HepG2 (cell line): ENCODE measurements around the gene ZCCHC7. TPM values are rescaled to one million over a fixed set of nuclear protein-coding genes. Genes with fewer than 3 reads are reported as not detected.

ENCODE experiments used
- AKAP8 ChIP-seq: sonication (generic); formaldehyde crosslinking; IDR thresholded peaks from 2 replicates; pipeline ENCODE4 v1.5.1; 2020; ENCODE audit warnings: mild to moderate bottlenecking, missing genetic modification reagents
- DMAP1 ChIP-seq: IDR thresholded peaks from 2 replicates; pipeline ENCODE4 v1.6.1; 2016
- FOXP4 ChIP-seq: sonication (generic); formaldehyde crosslinking; IDR thresholded peaks from 2 replicates; pipeline ENCODE4 v1.4.0; 2020; ENCODE audit warnings: missing genetic modification reagents
- GATA4 ChIP-seq: sonication (generic); IDR thresholded peaks from 2 replicates; pipeline ENCODE4 v1.6.1; 2016; ENCODE audit warnings: antibody characterized with exemption, low read depth, borderline replicate concordance
- GRHL1 ChIP-seq: sonication (generic); formaldehyde crosslinking; conservative IDR thresholded peaks from 2 replicates; pipeline ENCODE4 v1.8.0; 2022; ENCODE audit warnings: missing genetic modification reagents
- HCFC1 ChIP-seq: fragments of 150-350 bp; IDR thresholded peaks from 2 replicates; pipeline ENCODE4 v1.6.1; 2014; ENCODE audit warnings: low read depth, low read length
- HNRNPL ChIP-seq: fragments of 200-400 bp; formaldehyde crosslinking; IDR thresholded peaks from 2 replicates; pipeline ENCODE4 v1.6.1; 2017; ENCODE audit warnings: mild to moderate bottlenecking, low read depth, low read length
- JDP2 ChIP-seq: sonication (generic); formaldehyde crosslinking; IDR thresholded peaks from 2 replicates; pipeline ENCODE4 v1.8.1; 2022; ENCODE audit warnings: missing genetic modification reagents, borderline replicate concordance
- KLF15 ChIP-seq: sonication (generic); formaldehyde crosslinking; IDR thresholded peaks from 2 replicates; pipeline ENCODE4 v1.8.1; 2023; ENCODE audit warnings: borderline replicate concordance, mild to moderate bottlenecking, inconsistent platforms, missing genetic modification reagents, mixed read lengths
- MAF1 ChIP-seq: sonication (generic); formaldehyde crosslinking; IDR thresholded peaks from 2 replicates; pipeline ENCODE4 v1.5.0; 2020; ENCODE audit warnings: missing genetic modification reagents, borderline replicate concordance
- NAIF1 ChIP-seq: sonication (generic); formaldehyde crosslinking; IDR thresholded peaks from 2 replicates; pipeline ENCODE4 v1.5.0; 2020; ENCODE audit warnings: mild to moderate bottlenecking, missing genetic modification reagents, borderline replicate concordance
- SAP130 ChIP-seq: IDR thresholded peaks from 2 replicates; pipeline ENCODE4 v1.6.1; 2016; ENCODE audit warnings: low read depth
- SMAD1 ChIP-seq: sonication (generic); formaldehyde crosslinking; IDR thresholded peaks from 2 replicates; pipeline ENCODE4 v1.4.0; 2020; ENCODE audit warnings: missing genetic modification reagents, low read depth, mild to moderate bottlenecking, borderline replicate concordance
- SRY ChIP-seq: sonication (generic); formaldehyde crosslinking; IDR thresholded peaks from 2 replicates; pipeline ENCODE4 v1.8.0; 2022; ENCODE audit warnings: mild to moderate bottlenecking, missing genetic modification reagents
- ZKSCAN1 ChIP-seq: fragments of 150-350 bp; IDR thresholded peaks from 2 replicates; pipeline ENCODE4 v1.6.1; 2014; ENCODE audit warnings: low read length
- ZNF136 ChIP-seq: sonication (generic); formaldehyde crosslinking; IDR thresholded peaks from 2 replicates; pipeline ENCODE4 v1.8.1; 2022; ENCODE audit warnings: low read depth, mild to moderate bottlenecking, moderate library complexity, missing genetic modification reagents
- ZNF232 ChIP-seq: sonication (generic); formaldehyde crosslinking; IDR thresholded peaks from 2 replicates; pipeline ENCODE4 v1.4.0; 2020; ENCODE audit warnings: missing genetic modification reagents, borderline replicate concordance
- ZNF33B ChIP-seq: sonication (generic); formaldehyde crosslinking; IDR thresholded peaks from 2 replicates; pipeline ENCODE4 v1.5.1; 2020; ENCODE audit warnings: mild to moderate bottlenecking, missing genetic modification reagents
- ZNF343 ChIP-seq: sonication (generic); formaldehyde crosslinking; IDR thresholded peaks from 2 replicates; pipeline ENCODE4 v1.4.0; 2020; ENCODE audit warnings: mild to moderate bottlenecking, missing genetic modification reagents
- ZNF567 ChIP-seq: sonication (generic); formaldehyde crosslinking; IDR thresholded peaks from 2 replicates; pipeline ENCODE4 v1.8.1; 2023; ENCODE audit warnings: mild to moderate bottlenecking, missing genetic modification reagents, borderline replicate concordance
- ZNF614 ChIP-seq: IDR thresholded peaks from 2 replicates; pipeline ENCODE4 v1.6.1; 2018; ENCODE audit warnings: missing biosample characterization, missing genetic modification reagents, inconsistent platforms, borderline replicate concordance
- ZNF615 ChIP-seq: sonication (generic); formaldehyde crosslinking; IDR thresholded peaks from 2 replicates; pipeline ENCODE4 v1.5.0; 2020; ENCODE audit warnings: mild to moderate bottlenecking, missing genetic modification reagents, borderline replicate concordance
- ZNF749 ChIP-seq: sonication (generic); formaldehyde crosslinking; IDR thresholded peaks from 2 replicates; pipeline ENCODE4 v1.8.0; 2022; ENCODE audit warnings: mild to moderate bottlenecking, missing genetic modification reagents, moderate library complexity, borderline replicate concordance
- ZNF816 ChIP-seq: sonication (generic); formaldehyde crosslinking; IDR thresholded peaks from 2 replicates; pipeline ENCODE4 v1.8.0; 2022; ENCODE audit warnings: missing genetic modification reagents, mild to moderate bottlenecking, borderline replicate concordance
- polyA plus RNA-seq, 8 experiments: library from polyadenylated mRNA; depleted of rRNA in 3 of 8; stranded (reverse) in 7 of 8; unstranded in 1 of 8; fragments of >200 nt; fragmentation: Illumina TruSeq in 4 of 8; extraction: Trizol in 4 of 8; gene quantifications; 2 replicates each; pipeline versions ENCODE4 v1.2.1 to v1.2.3, GENCODE V29; 2011 to 2016; ENCODE audit warnings: low read depth in 4 of 8, missing spikeins in 1 of 8, mixed read lengths in 1 of 8; ENCODE audit not compliant: insufficient read depth in 1 of 8
- total RNA-seq, 5 experiments: library from RNA; depleted of rRNA; stranded (reverse); fragments of >200 nt; fragmentation: Illumina TruSeq; extraction: Trizol; gene quantifications; 2 replicates each; pipeline ENCODE4 v1.2.3, GENCODE V29; 2016; ENCODE audit warnings: low read depth in 1 of 5
- TF ChIP-seq, protein P1 (sequence below): sonication (generic); formaldehyde crosslinking; IDR thresholded peaks from 2 replicates; pipeline ENCODE4 v1.8.1; 2023; ENCODE audit warnings: missing genetic modification reagents, inconsistent platforms, borderline replicate concordance

Gene ZCCHC7
- total and polyA plus RNA-seq, 2 of the 13 experiments (the other 11 are each of a cell fraction or from before 2014, with no cell fraction given) = 13.6 to 19.3 TPM

DNA sequence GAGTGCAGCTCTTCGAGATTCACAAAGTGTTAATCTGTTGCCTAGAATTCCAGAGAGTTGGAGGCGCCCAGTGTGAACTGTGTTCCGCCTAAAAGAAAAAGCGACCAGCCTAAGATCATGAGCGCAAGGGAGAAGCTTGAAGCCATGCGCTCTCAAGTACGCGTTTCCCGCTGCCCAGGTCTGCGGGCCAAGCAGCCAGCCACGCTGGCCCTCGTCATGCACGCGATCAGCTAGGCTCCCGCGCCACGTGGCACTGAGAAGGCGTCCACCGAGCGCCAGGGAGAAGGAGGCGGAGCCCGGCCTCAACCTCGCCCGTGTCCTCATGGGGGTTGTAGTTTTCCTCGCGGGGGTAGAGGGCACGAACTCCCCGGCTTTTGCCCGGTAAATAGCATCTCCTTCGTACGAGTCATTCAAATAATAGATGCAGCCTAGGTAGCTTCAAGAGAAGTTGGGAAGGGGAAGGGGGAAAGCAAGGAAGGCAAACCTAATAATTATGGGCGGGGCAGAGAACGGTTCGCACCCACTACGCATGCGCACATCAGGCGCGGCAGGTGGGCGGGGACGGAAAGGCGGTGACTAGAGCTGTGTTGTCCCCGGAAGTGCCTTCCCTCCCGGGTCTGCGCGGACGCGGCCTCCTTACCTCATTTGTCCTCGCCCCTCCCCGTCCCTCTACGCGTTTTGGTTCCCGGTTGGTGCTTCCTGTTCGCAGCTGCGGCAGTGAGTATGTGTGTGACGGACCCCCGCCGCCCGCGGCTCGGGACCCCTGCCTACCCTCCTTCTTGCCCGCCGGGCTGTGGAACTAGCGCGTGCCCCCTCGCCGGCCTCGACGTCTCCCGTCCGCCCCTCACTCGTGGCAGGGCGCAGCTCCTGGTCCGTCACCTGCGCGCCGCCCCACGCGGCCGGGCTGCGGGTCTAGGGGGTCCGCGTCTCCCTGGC is at the start of gene ZCCHC7 (continued):
- TF ChIP-seq GRHL1 (no peak), JDP2 (CRISPR knock-in tag) (peak; percentile 68), GATA4 (0 out of 2 replicates have a peak, but pooled peaks have one; percentile 5), KLF15 (CRISPR knock-in tag) (peak; percentile 93; the same call in 1 of the 2 replicates), ZNF615 (CRISPR knock-in tag) (no peak), MAF1 (CRISPR knock-in tag) (peak; percentile 88; the same call in 1 of the 2 replicates), ZKSCAN1 (no peak), SRY (CRISPR knock-in tag) (peak; percentile 81), ZNF136 (peak; percentile 80; the same call in 1 of the 2 replicates), ZNF749 (CRISPR knock-in tag) (peak; percentile 94), DMAP1 (CRISPR knock-in tag) (peak; percentile 80), SAP130 (CRISPR knock-in tag) (peak; percentile 80), HNRNPL (no peak), ZNF33B (CRISPR knock-in tag) (peak; percentile 68; the same call in 1 of the 2 replicates), ZNF232 (CRISPR knock-in tag) (peak; percentile 98), ZNF816 (CRISPR knock-in tag) (peak; percentile 94), FOXP4 (CRISPR knock-in tag) (peak; percentile 43; the same call in 1 of the 2 replicates), ZNF567 (CRISPR knock-in tag) (no peak; the same call in 1 of the 2 replicates), AKAP8 (CRISPR knock-in tag) (0 out of 2 replicates have a peak, but pooled peaks have one; percentile 41), SMAD1 (CRISPR knock-in tag) (no peak; the same call in 1 of the 2 replicates), ZNF614 (CRISPR knock-in tag) (peak; percentile 74; the same call in 1 of the 2 replicates), ZNF343 (peak; percentile 70; the same call in 1 of the 2 replicates), NAIF1 (no peak), HCFC1 (peak; percentile 67)
- TF ChIP-seq, protein P1, sequence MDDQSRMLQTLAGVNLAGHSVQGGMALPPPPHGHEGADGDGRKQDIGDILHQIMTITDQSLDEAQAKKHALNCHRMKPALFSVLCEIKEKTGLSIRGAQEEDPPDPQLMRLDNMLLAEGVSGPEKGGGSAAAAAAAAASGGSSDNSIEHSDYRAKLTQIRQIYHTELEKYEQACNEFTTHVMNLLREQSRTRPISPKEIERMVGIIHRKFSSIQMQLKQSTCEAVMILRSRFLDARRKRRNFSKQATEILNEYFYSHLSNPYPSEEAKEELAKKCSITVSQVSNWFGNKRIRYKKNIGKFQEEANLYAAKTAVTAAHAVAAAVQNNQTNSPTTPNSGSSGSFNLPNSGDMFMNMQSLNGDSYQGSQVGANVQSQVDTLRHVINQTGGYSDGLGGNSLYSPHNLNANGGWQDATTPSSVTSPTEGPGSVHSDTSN (CRISPR knock-in tag) = 0 out of 2 replicates have a peak, but pooled peaks have one; percentile 62
